Duodenal mucosa (tissue), 2 donors: Measurements from ENCODE around the gene INAVA.

Experiments
- H3K27ac ChIP-seq: one replicate; pipeline ENCODE4 v1.7.0; 2013; ENCODE audit warnings: low read depth, low read length
- H3K27me3 ChIP-seq, 2 donors: one replicate each; pipeline ENCODE4 v1.7.0; 2013; ENCODE audit warnings: low read length in 2 of 2, control low read depth in 1 of 2; ENCODE audit not compliant: insufficient read depth in 2 of 2, control insufficient read depth in 1 of 2
- H3K36me3 ChIP-seq, 2 donors: one replicate each; pipeline ENCODE4 v1.7.0; 2013; ENCODE audit warnings: low read length in 2 of 2, control low read depth in 1 of 2; ENCODE audit not compliant: insufficient read depth in 2 of 2, control insufficient read depth in 1 of 2
- H3K4me1 ChIP-seq, 2 donors: one replicate each; pipeline ENCODE4 v1.7.0; 2013; ENCODE audit warnings: low read length in 2 of 2, control low read depth in 1 of 2; ENCODE audit not compliant: insufficient read depth in 2 of 2, control insufficient read depth in 1 of 2
- H3K4me3 ChIP-seq, 2 donors: one replicate each; pipeline ENCODE4 v1.7.0; 2013; ENCODE audit warnings: low read length in 2 of 2, low read depth in 1 of 2
- H3K9ac ChIP-seq, 2 donors: one replicate each; pipeline ENCODE4 v1.7.0; 2013; ENCODE audit warnings: low read length in 2 of 2, low read depth in 1 of 2
- H3K9me3 ChIP-seq, 2 donors: one replicate each; pipeline ENCODE4 v1.7.0; 2013; ENCODE audit warnings: low read length in 2 of 2, control low read depth in 1 of 2; ENCODE audit not compliant: control insufficient read depth in 1 of 2

Gene INAVA

DNA sequence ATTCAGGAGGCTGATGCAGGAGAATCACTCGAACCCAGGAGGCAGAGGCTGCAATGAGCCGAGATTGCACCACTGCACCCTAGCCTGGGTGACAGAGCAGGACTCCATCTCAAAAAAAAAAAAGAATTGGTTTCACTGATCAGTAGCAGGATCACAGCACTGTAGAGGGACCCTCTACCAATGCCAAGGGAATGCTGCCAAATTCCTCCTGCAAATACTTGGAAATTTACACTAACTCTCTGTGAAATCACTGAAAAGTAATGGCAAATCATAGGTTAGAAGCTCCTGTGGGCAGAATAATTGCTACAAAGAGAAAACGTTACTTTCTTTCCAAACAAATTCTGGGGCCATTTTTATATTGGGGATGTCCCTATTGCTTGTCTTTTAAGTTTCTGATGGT, 28.6 kb upstream of the INAVA start:
- Histone ChIP-seq H3K27ac (no peak overlapping the region), H3K9me3 (no peaks in the 10 kb centered on the region), H3K9ac (no peak overlapping the region), H3K36me3 (peaks cover 0 to 2% of the 10 kb centered on the region in 2 donors), H3K4me3 (no peak overlapping the region), H3K27me3 (peaks cover 0 to 5% of the 10 kb centered on the region in 2 donors), H3K4me1 (peaks cover 2 to 7% of the 10 kb centered on the region in 2 donors)

DNA sequence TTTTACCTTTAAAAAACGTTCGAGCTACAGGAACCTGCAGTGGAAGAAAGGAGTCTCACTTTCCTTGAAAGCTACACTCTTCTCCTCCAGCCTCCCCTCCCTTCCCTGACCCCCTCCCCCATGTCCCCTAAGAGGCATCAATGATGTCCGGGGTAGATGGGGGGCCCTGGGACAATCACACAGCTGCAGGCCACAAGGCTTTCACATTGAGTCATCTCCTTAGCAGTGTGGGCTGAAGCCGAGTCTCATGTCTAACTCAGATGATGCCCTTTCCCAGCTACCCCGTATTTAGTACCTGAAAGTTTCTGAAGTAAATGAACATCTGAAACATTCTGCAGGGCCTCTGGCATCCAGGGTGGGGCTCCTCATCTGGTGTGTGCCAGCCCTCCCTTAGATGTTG, 28.2 kb upstream of the INAVA start:
- Histone ChIP-seq H3K9ac (no peak overlapping the region), H3K27me3 (peaks cover 0 to 7% of the 10 kb centered on the region in 2 donors), H3K4me1 (peaks cover 2 to 7% of the 10 kb centered on the region in 2 donors), H3K9me3 (no peaks in the 10 kb centered on the region), H3K36me3 (peaks cover 0 to 2% of the 10 kb centered on the region in 2 donors), H3K27ac (no peak overlapping the region), H3K4me3 (no peak overlapping the region)

DNA sequence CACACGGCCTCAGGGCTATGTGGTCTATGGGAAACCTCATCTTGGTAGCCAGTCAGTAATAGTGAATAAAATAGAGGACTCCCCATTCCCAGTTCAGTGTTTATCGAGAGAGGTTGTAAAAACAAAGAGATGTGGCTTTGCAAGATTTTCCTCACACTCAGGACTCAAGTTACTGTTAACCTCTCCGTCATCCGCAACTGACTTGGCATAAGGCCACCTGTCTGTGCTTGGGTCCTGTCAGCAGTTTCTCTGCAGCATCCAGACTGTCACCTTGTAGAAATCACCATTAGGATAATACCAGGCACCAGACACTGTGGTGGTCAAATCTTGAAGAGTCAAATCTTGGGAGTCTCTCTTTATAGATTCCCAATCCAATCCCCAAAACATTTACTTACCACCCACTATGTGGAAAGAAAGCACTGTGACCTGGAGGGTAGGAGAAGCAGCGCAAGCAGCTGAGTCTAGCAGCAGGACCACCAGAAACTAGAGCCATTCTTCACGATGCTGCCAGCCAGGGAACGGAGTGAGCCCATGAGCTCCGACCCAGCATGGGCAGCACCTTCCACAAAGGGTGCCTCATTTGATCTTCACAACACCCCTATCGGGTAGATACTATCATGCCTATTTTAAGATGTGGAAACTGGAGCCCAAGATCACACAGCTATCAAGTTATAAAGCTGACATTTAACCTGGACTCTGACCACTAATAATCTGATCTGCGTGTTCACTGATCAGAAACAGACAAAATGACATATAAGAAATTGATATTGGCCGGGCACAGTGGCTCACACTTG, 27.5 kb upstream of the INAVA start:
- H3K27me3 ChIP-seq, result peaks cover 5 to 14% of the 10 kb centered on the region in 2 donors

DNA sequence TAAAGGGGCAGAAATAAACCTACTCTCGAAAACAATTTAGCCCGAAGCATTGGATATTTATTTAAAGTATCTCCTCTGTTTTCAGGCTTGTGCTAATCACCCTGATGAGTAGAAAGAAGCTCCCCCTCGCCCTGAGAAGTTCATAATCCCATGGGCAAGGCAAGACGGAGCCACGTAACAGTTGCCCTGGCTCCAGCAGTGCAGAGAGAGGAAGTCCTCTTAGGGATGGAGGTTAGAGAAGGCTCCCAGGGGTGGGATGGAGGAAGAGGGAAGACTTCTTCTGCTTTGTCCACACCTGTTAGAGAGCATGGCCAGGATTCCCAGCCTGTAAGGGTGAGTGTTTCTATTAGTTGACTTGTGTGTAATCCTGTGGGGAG, 25.3 kb upstream of the INAVA start:
- no peaks in the 10 kb centered on the region for H3K36me3 ChIP-seq
- H3K9ac ChIP-seq, result no peak overlapping the region
- no peak overlapping the region for H3K4me3 ChIP-seq
- H3K27me3 ChIP-seq, result peaks cover 26 to 34% of the 10 kb centered on the region in 2 donors
- H3K27ac ChIP-seq, result no peak overlapping the region
- H3K4me1 ChIP-seq, result peaks cover 7 to 11% of the 10 kb centered on the region in 2 donors
- H3K9me3 ChIP-seq, result no peaks in the 10 kb centered on the region

More for the DNA sequence above, 27.5 kb upstream of the INAVA start:
- Histone ChIP-seq H3K4me1 (peaks cover 2 to 7% of the 10 kb centered on the region in 2 donors), H3K4me3 (no peak overlapping the region), H3K9me3 (no peaks in the 10 kb centered on the region), H3K27ac (no peak overlapping the region), H3K36me3 (peaks cover 0 to 2% of the 10 kb centered on the region in 2 donors), H3K9ac (no peak overlapping the region)

DNA sequence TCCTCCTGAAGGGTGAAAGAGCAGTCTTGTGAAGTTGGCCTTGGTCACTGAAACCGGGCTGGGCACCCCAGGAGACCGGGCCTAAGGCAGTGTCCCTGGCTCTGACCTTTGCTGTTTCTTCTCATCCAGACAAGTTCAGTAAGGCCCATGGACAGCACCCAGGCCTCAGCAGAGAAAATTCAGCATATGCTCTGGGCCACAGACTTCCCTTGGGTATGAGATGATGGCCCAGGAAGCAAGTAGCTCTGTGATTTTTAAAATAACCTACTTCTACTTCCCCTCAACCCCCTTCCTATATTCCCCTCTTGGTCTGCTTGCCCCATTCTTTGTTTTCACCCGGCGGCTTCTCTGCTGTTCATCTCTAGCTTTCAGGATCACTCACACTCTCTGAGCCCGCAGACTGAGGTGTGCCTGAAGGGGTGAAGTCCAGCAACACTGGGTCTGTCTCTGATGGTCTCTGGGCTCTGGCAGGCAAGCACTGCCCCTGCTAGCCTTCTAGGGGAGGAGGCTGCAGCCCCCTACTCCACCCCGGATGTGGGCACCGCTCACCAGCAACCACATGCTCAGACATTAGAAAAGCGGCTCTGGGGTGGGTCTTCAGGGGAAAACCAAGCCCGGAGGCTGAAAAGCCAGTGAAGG, 24.8 kb upstream of the INAVA start:
- Histone ChIP-seq H3K27ac (no peak overlapping the region), H3K4me3 (no peak overlapping the region), H3K9ac (no peak overlapping the region), H3K36me3 (no peaks in the 10 kb centered on the region), H3K27me3 (peaks cover 31 to 38% of the 10 kb centered on the region in 2 donors), H3K9me3 (no peaks in the 10 kb centered on the region), H3K4me1 (peaks cover 7 to 11% of the 10 kb centered on the region in 2 donors)

DNA sequence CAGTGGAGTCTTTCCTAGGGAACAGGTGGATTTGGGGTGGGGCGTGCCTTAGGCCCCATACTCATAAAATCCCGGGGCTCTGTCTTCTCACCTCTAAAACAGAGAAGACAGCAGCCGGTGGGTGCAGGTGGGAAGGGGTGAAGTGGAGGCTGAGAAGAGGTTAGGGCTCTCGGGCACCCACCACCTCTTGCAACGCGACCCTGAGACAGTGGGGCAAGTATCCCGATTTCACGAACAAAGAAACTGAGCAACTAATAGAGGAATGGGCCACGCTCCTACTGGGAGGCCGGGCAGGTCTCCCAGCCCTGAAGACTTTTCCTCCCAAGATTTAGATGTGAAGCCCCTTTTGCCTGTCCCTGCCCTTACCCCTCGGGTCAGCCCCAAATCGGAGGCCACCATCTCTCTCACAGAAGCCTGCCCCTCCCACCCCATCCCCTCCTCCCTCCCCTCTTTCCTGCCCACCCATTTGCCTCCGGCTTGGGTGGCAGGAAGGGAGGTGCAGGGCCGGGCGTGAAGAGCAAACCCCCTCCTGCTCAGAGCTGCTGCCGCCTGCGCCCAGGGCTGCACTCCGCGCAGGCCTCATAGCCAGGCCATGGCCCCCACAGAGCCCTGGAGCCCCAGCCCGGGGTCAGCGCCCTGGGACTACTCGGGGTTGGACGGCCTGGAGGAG, 22.1 kb upstream of the INAVA start, which contains the start of gene GPR25:
GPR25 (plus strand) TSS at position 536 of the 670 bp plus-strand sequence; CDS start at position 593, 57 bp downstream.
- Histone ChIP-seq H3K4me3 (peak within 1 kb of the TSS; percentile 9 to 59), H3K36me3 (no peaks in the 10 kb centered on the region), H3K9me3 (no peaks in the 10 kb centered on the region), H3K4me1 (peaks cover 2 to 9% of the 10 kb centered on the region in 2 donors), H3K27me3 (peaks cover 40 to 48% of the 10 kb centered on the region in 2 donors), H3K27ac (no peak within 1 kb of the TSS), H3K9ac (no peak within 1 kb of the TSS)

DNA sequence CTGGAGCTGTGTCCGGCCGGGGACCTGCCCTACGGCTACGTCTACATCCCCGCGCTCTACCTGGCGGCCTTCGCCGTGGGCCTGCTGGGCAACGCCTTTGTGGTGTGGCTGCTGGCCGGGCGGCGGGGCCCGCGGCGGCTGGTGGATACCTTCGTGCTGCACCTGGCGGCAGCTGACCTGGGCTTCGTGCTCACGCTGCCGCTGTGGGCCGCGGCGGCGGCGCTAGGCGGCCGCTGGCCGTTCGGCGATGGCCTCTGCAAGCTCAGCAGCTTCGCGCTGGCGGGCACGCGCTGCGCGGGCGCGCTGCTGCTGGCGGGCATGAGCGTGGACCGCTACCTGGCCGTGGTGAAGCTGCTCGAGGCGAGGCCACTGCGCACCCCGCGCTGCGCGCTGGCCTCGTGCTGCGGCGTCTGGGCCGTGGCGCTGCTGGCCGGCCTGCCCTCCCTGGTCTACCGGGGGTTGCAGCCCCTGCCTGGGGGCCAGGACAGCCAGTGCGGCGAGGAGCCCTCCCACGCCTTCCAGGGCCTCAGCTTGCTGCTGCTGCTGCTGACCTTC, 21.5 kb upstream of the INAVA start:
- H3K9ac ChIP-seq, result no peak overlapping the region

DNA sequence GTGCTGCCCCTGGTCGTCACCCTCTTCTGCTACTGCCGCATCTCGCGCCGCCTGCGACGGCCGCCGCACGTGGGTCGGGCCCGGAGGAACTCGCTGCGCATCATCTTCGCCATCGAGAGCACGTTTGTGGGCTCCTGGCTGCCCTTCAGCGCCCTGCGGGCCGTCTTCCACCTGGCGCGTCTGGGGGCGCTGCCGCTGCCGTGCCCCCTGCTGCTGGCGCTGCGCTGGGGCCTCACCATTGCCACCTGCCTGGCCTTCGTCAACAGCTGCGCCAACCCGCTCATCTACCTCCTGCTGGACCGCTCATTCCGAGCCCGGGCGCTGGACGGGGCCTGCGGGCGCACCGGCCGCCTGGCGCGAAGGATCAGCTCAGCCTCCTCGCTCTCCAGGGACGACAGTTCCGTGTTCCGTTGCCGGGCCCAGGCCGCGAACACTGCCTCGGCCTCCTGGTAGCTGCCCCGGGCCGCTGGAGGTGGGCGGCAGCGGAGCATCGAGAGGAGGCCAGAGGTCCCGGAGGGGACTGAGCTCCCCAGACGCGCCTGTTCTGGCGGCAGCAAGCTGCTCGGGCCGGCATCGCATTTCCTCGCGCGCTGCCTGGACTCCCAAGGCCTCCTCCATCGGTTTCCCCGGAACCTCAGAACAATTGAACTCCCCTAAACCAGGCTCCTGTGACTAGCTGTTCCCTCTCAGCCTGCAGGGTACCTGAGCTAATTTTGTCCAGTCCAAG, 20.9 kb upstream of the INAVA start:
- peak overlapping the region; percentile 9 to 59 for H3K4me3 ChIP-seq
- H3K9me3 ChIP-seq, result no peaks in the 10 kb centered on the region
- peaks cover 0 to 9% of the 10 kb centered on the region in 2 donors for H3K4me1 ChIP-seq
- H3K27me3 ChIP-seq, result peaks cover 40 to 48% of the 10 kb centered on the region in 2 donors
- no peaks in the 10 kb centered on the region for H3K36me3 ChIP-seq
- no peak overlapping the region for H3K9ac ChIP-seq
- H3K27ac ChIP-seq, result no peak overlapping the region

More for the DNA sequence above, 21.5 kb upstream of the INAVA start:
- peaks cover 40 to 48% of the 10 kb centered on the region in 2 donors for H3K27me3 ChIP-seq
- H3K9me3 ChIP-seq, result no peaks in the 10 kb centered on the region
- H3K27ac ChIP-seq, result no peak overlapping the region
- H3K4me1 ChIP-seq, result peaks cover 0 to 9% of the 10 kb centered on the region in 2 donors
- H3K4me3 ChIP-seq, result peak overlapping the region; percentile 9 to 59
- H3K36me3 ChIP-seq, result no peaks in the 10 kb centered on the region

DNA sequence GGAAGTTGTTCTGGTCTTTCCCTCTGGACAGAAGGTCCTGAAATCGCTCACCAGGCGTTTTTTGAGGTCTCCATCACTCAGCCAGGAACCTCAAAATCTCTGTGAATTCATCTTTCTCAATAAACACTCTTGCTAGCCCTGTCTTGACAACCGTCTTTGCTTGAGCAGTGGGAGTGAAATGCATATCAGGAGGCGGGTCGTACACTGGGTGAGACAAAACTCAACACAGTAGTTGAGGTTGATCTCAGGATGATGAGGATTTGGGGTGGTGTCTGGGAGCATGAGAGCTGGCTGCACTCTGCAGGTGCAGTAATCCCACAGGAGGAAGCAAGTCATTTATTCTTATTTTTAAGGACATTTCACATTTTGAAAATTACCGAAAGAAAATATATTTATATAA, 20.0 kb upstream of the INAVA start:
- H3K27ac ChIP-seq, result no peak overlapping the region
- H3K4me1 ChIP-seq, result peaks cover 0 to 9% of the 10 kb centered on the region in 2 donors
- no peak overlapping the region for H3K9ac ChIP-seq
- no peaks in the 10 kb centered on the region for H3K9me3 ChIP-seq
- no peaks in the 10 kb centered on the region for H3K36me3 ChIP-seq
- no peak overlapping the region for H3K4me3 ChIP-seq
- peaks cover 40 to 48% of the 10 kb centered on the region in 2 donors for H3K27me3 ChIP-seq
